A549 (cell line): Measurements from ENCODE around the gene P3H2. TPM values are rescaled to one million over a fixed set of nuclear protein-coding genes. Genes with fewer than 3 reads are reported as not detected.

ENCODE experiments used
- ATAC-seq, 2 experiments: fragments of 200-7000 bp in 1 of 2; fragments of >200 bp in 1 of 2; cut with Nextera tagmentation in 1 of 2; cut with Tn5 transposase in 1 of 2; 3 replicates each; pipeline versions ENCODE4 v1.8.0 to v1.9.1; 2018 to 2020; ENCODE audit warnings: mild to moderate bottlenecking in 1 of 2, moderate library complexity in 1 of 2
- CTCF ChIA-PET: fragments of 300-600 bp; sonication (Branson Sonifier 250); formaldehyde crosslinking; extraction: SDS; loops from one replicate; lab custom pipeline; 2021; ENCODE audit warnings: antibody characterized with exemption, inconsistent platforms; lab: Yijun Ruan, JAX
- POLR2A ChIA-PET: fragments of 350-600 bp; formaldehyde crosslinking; extraction: SDS; loops from one replicate; lab custom pipeline; 2021; ENCODE audit warnings: antibody characterized with exemption, inconsistent platforms; lab: Yijun Ruan, JAX
- DNase-seq, 2 experiments: peaks; one replicate each; pipeline versions ENCODE4 v3.0.0 to v3.0.0-alpha.2; 2011 to 2016; ENCODE audit warnings: low read depth in 1 of 2, low spot score in 1 of 2
- FAIRE-seq: peaks from 2 replicates; lab custom pipeline; 2011; peaks lifted over from hg19 to GRCh38; lab: Jason Lieb, UNC
- H3K27ac ChIP-seq, 2 experiments: fragments of >200 bp; sonication (Bioruptor Twin); formaldehyde crosslinking; 3 replicates each; pipeline ENCODE4 v1.5.1; 2016 to 2017
- H3K4me1 ChIP-seq: fragments of >200 bp; sonication (Bioruptor Twin); formaldehyde crosslinking; 3 replicates; pipeline ENCODE4 v1.6.1; 2016
- H3K4me2 ChIP-seq: fragments of >200 bp; sonication (Bioruptor Twin); formaldehyde crosslinking; 3 replicates; pipeline ENCODE4 v1.6.1; 2016
- H3K4me3 ChIP-seq: fragments of >200 bp; sonication (Bioruptor Twin); formaldehyde crosslinking; 3 replicates; pipeline ENCODE4 v1.5.1; 2016
- H3K9me3 ChIP-seq: fragments of >200 bp; sonication (Bioruptor Twin); formaldehyde crosslinking; 3 replicates; pipeline ENCODE4 v1.6.1; 2016
- BHLHE40 ChIP-seq: IDR thresholded peaks from 2 replicates; pipeline ENCODE4 v1.6.1; 2012; ENCODE audit warnings: low read depth, low read length, inconsistent platforms
- EHF ChIP-seq: fragments of 250-450 bp; sonication (Bioruptor Pico); IDR thresholded peaks from 2 replicates; pipeline ENCODE4 v1.5.0; 2020; ENCODE audit warnings: mild to moderate bottlenecking
- ESRRA ChIP-seq: fragments of 150-350 bp; IDR thresholded peaks from 2 replicates; pipeline ENCODE4 v1.6.1; 2014; ENCODE audit warnings: mild to moderate bottlenecking, low read length, borderline replicate concordance
- FOSB ChIP-seq: fragments of 250-450 bp; sonication (Bioruptor Pico); IDR thresholded peaks from 2 replicates; pipeline ENCODE4 v1.5.0; 2020; ENCODE audit warnings: mild to moderate bottlenecking, moderate library complexity
- FOSL2 ChIP-seq, 2 experiments: fragments of 450-650 bp in 1 of 2; fragments of >200 bp in 1 of 2; sonication (Bioruptor Twin) in 1 of 2; formaldehyde crosslinking; IDR thresholded peaks; 2 replicates each; pipeline versions ENCODE4 v1.5.0 to v1.6.1; 2016 to 2020; ENCODE audit warnings: mild to moderate bottlenecking in 1 of 2, moderate library complexity in 1 of 2
- FOXS1 ChIP-seq: fragments of 250-450 bp; sonication (Bioruptor Pico); IDR thresholded peaks from 2 replicates; pipeline ENCODE4 v1.5.0; 2020; ENCODE audit warnings: mild to moderate bottlenecking, moderate library complexity
- GATA3 ChIP-seq: IDR thresholded peaks from 2 replicates; pipeline ENCODE4 v1.6.1; 2012; ENCODE audit warnings: borderline replicate concordance
- HDAC2 ChIP-seq: fragments of 200-600 bp; sonication (generic); IDR thresholded peaks from 2 replicates; pipeline ENCODE4 v1.6.1; 2016
- HEYL ChIP-seq: fragments of 250-450 bp; sonication (Bioruptor Pico); IDR thresholded peaks from 2 replicates; pipeline ENCODE4 v1.8.0; 2021; ENCODE audit warnings: mild to moderate bottlenecking, moderate library complexity
- JUN ChIP-seq, 2 experiments: fragments of >200 bp; sonication (Bioruptor Twin); formaldehyde crosslinking; IDR thresholded peaks; 2 replicates in 1 of 2; 3 replicates in 1 of 2; pipeline ENCODE4 v1.6.1; 2016 to 2017
- JUNB ChIP-seq: fragments of >200 bp; sonication (Bioruptor Twin); formaldehyde crosslinking; IDR thresholded peaks from 2 replicates; pipeline ENCODE4 v1.6.1; 2016
- MAFK ChIP-seq: fragments of 450-650 bp; IDR thresholded peaks from 2 replicates; pipeline ENCODE4 v1.6.1; 2014; ENCODE audit not compliant: partially characterized antibody
- NPAS2 ChIP-seq: fragments of 250-450 bp; sonication (Bioruptor Pico); IDR thresholded peaks from 2 replicates; pipeline ENCODE4 v1.8.0; 2022; ENCODE audit warnings: mild to moderate bottlenecking, moderate library complexity, borderline replicate concordance
- RAD21 ChIP-seq, 2 experiments: fragments of >200 bp in 1 of 2; sonication (Bioruptor Twin) in 1 of 2; formaldehyde crosslinking in 1 of 2; IDR thresholded peaks in 1 of 2; conservative IDR thresholded peaks in 1 of 2; 2 replicates in 1 of 2; 3 replicates in 1 of 2; pipeline ENCODE4 v1.6.1; 2012 to 2018; ENCODE audit warnings: inconsistent platforms in 1 of 2
- RFX5 ChIP-seq: fragments of 450-650 bp; IDR thresholded peaks from 2 replicates; pipeline ENCODE4 v1.7.1; 2014; ENCODE audit warnings: antibody characterized with exemption, mild to moderate bottlenecking, moderate library complexity
- RNF2 ChIP-seq: fragments of 200-600 bp; sonication (generic); IDR thresholded peaks from 2 replicates; pipeline ENCODE4 v1.6.1; 2016; ENCODE audit warnings: low read depth, mild to moderate bottlenecking, antibody characterized with exemption, moderate library complexity, borderline replicate concordance
- TFCP2L1 ChIP-seq: fragments of 250-450 bp; sonication (Bioruptor Pico); IDR thresholded peaks from 2 replicates; pipeline ENCODE4 v1.5.0; 2021; ENCODE audit warnings: mild to moderate bottlenecking
- TP53 ChIP-seq: fragments of 250-450 bp; sonication (Bioruptor Pico); IDR thresholded peaks from 2 replicates; pipeline ENCODE4 v1.5.0; 2021; ENCODE audit warnings: mild to moderate bottlenecking, moderate library complexity
- ZC3H11A ChIP-seq: fragments of 450-650 bp; IDR thresholded peaks from 2 replicates; pipeline ENCODE4 v1.6.1; 2014; ENCODE audit warnings: antibody characterized with exemption, mild to moderate bottlenecking
- ZFP36 ChIP-seq: fragments of 450-650 bp; IDR thresholded peaks from 2 replicates; pipeline ENCODE4 v1.6.1; 2014; ENCODE audit warnings: borderline replicate concordance; ENCODE audit not compliant: partially characterized antibody
- ZNF302 ChIP-seq: fragments of 250-450 bp; sonication (Bioruptor Pico); IDR thresholded peaks from 2 replicates; pipeline ENCODE4 v1.9.0; 2021; ENCODE audit warnings: inconsistent platforms, mild to moderate bottlenecking, moderate library complexity
- WGBS: methylation state at CpG from one replicate; pipeline ENCODE4 v1.1.6; 2017; ENCODE audit errors: missing lambda C conversion rate; 5-methylcytosine and 5-hydroxymethylcytosine counted together
- polyA plus RNA-seq, 4 experiments: library from polyadenylated mRNA; depleted of rRNA in 3 of 4; stranded (reverse); fragments of >200 nt; fragmentation: RNase III in 1 of 4; extraction: RNeasy Plus Mini Kit Qiagen cat#74134 plus additional on column Dnase treatment in 1 of 4; gene quantifications; 2 replicates in 3 of 4; 3 replicates in 1 of 4; pipeline ENCODE4 v1.2.3, GENCODE V29; 2011 to 2017
- TF ChIP-seq, protein P1 (sequence below): IDR thresholded peaks from 2 replicates; pipeline ENCODE4 v1.6.1; 2012
- TF ChIP-seq, protein P2 (sequence below): fragments of 250-450 bp; sonication (Bioruptor Pico); IDR thresholded peaks from 2 replicates; pipeline ENCODE4 v1.5.0; 2021; ENCODE audit warnings: mild to moderate bottlenecking, moderate library complexity, borderline replicate concordance
- TF ChIP-seq, protein P3 (sequence below): fragments of 250-450 bp; sonication (Bioruptor Pico); IDR thresholded peaks from 2 replicates; pipeline ENCODE4 v1.5.0; 2020; ENCODE audit warnings: low read depth, mild to moderate bottlenecking, moderate library complexity
- TF ChIP-seq, protein P4 (sequence below): IDR thresholded peaks from 2 replicates; pipeline ENCODE4 v1.6.1; 2012; ENCODE audit warnings: low read depth, borderline replicate concordance
- TF ChIP-seq, protein P5 (sequence below): fragments of >200 bp; sonication (Bioruptor Twin); formaldehyde crosslinking; IDR thresholded peaks from 3 replicates; pipeline ENCODE4 v1.5.1; 2016
- TF ChIP-seq, protein P6 (sequence below): fragments of 450-650 bp; IDR thresholded peaks from 2 replicates; pipeline ENCODE4 v1.6.1; 2014; ENCODE audit warnings: antibody characterized with exemption
- TF ChIP-seq, protein P7 (sequence below): fragments of >200 bp; sonication (Bioruptor Twin); formaldehyde crosslinking; IDR thresholded peaks from 3 replicates; pipeline ENCODE4 v1.6.1; 2016

The P3H2 gene
- polyA plus RNA-seq, 2 of the 4 experiments (the other 2 are of a cell fraction), result 56.6 to 72.5 TPM

DNA sequence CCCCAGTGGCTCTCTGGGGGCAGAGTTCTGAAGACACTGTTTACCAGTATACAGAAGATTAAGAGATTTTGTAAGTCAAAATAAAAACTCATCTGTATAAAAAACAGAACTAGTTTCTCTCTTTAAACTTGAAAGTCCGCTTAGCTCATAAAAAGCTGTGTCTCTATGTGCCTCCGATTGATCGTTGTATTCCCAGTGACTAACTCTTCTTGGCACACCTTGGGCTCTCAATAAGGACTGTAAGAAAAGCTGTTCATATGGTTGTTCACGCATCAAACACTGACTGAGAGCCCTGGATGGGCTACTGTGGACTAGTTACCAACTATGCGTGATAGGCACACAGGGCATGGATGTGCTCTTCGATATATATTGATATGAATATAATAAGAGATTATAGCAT is 107.9 kb downstream of the P3H2 start:
- H3K9me3 ChIP-seq, result no peaks in the 10 kb centered on the region
- no peak for FAIRE-seq
- ChIA-PET CTCF (interaction anchor here (0.5 to 2.4 kb wide), 7 partner anchors 10 to 743 kb away, joined by 3 to 8 read pairs (median 3); partner anchors contain the start of genes CLDN1 and P3H2), POLR2A (no interaction called here)
- peak overlapping the region; percentile 83 to 87 for H3K27ac ChIP-seq
- H3K4me1 ChIP-seq, result peaks cover 56% of the 10 kb centered on the region
- no peak for TF ChIP-seq FOXS1 (CRISPR knock-in tag)
- TF ChIP-seq, protein P1, sequence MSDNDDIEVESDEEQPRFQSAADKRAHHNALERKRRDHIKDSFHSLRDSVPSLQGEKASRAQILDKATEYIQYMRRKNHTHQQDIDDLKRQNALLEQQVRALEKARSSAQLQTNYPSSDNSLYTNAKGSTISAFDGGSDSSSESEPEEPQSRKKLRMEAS, result 0 out of 2 replicates have a peak, but pooled peaks have one; percentile 11
- peak overlapping the region; percentile 92 for H3K4me2 ChIP-seq
- H3K4me3 ChIP-seq, result peak overlapping the region; percentile 15; the same call in 2 of the 3 replicates
- ATAC-seq, result peak; percentile 52 to 66; a peak in 5 of 6 replicates
- DNase-seq, result peak in 1 of 2 experiments; percentile 42
- 21% methylated on average over 6 of the region's 6 CpGs for WGBS

DNA sequence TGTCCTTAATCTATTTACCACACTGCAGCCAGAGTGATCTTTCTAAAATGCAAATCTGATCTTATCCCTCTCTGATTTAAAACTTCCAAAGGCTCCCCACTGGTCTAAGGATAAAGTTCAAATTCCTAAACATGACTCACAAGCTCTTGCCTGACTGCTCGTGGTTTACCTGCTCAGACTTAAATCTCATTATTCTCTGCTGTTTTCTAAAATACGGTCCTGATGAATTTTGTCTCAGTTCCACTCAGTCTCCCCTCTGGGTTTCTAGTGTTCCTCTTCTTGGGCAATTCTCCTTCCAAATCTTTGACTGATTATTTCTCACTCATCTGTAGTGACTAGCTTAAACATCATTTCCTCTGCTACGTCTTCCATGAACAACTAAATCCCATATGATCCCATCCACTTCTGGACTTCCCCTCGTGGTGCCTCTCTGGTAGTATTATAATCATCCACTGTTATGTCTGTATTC is 108.3 kb downstream of the P3H2 start:
- ATAC-seq (peak; percentile 82 to 86), FAIRE-seq (no peak), DNase-seq (peak in 1 of 2 experiments; percentile 73)
- Histone ChIP-seq H3K4me3 (peak overlapping the region; percentile 15), H3K4me1 (peaks cover 53% of the 10 kb centered on the region), H3K4me2 (peak overlapping the region; percentile 92), H3K27ac (peak overlapping the region; percentile 83 to 87), H3K9me3 (no peaks in the 10 kb centered on the region)
- WGBS, result 0% methylated on average over 4 of the region's 4 CpGs
- ChIA-PET POLR2A (interaction anchor here (0.5 kb wide), 1 partner anchor 26 kb away, joined by 3 read pairs; no protein-coding TSS in a partner anchor), CTCF (interaction anchor here (0.5 to 2.4 kb wide), 7 partner anchors 46 to 743 kb away, joined by 3 to 8 read pairs (median 3); partner anchors contain the start of genes CLDN1 and P3H2)
- TF ChIP-seq ZFP36 (no peak), ZC3H11A (no peak), RFX5 (no peak), GATA3 (peak; percentile 71; the same call in 1 of the 2 replicates), MAFK (no peak), FOSL2 (IDR thresholded peaks at IDR 0.05) (peak; percentile 53; the same call in 1 of the 2 replicates), FOSL2 (CRISPR knock-in tag; IDR thresholded peaks at IDR 0.05) (peak; percentile 79), JUN (IDR thresholded peaks at IDR 0.05) (peak in 1 of 2 experiments; percentile 38; a peak in 1 of 5 replicates), JUNB (peak; percentile 61; the same call in 1 of the 2 replicates), ESRRA (no peak), FOSB (no peak), EHF (no peak), RAD21 (conservative IDR thresholded peaks at IDR 0.05 in 1 of 2, IDR thresholded peaks at IDR 0.05 in 1 of 2) (no peak), NPAS2 (no peak), ZNF302 (CRISPR knock-in tag) (no peak), RNF2 (no peak), HEYL (no peak), HDAC2 (no peak), FOXS1 (CRISPR knock-in tag) (no peak), BHLHE40 (no peak), TFCP2L1 (CRISPR knock-in tag) (no peak), TP53 (CRISPR knock-in tag) (no peak)
- TF ChIP-seq, protein P2, sequence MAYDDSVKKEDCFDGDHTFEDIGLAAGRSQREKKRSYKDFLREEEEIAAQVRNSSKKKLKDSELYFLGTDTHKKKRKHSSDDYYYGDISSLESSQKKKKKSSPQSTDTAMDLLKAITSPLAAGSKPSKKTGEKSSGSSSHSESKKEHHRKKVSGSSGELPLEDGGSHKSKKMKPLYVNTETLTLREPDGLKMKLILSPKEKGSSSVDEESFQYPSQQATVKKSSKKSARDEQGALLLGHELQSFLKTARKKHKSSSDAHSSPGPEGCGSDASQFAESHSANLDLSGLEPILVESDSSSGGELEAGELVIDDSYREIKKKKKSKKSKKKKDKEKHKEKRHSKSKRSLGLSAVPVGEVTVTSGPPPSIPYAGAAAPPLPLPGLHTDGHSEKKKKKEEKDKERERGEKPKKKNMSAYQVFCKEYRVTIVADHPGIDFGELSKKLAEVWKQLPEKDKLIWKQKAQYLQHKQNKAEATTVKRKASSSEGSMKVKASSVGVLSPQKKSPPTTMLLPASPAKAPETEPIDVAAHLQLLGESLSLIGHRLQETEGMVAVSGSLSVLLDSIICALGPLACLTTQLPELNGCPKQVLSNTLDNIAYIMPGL (CRISPR knock-in tag), result no peak
- TF ChIP-seq, protein P3, sequence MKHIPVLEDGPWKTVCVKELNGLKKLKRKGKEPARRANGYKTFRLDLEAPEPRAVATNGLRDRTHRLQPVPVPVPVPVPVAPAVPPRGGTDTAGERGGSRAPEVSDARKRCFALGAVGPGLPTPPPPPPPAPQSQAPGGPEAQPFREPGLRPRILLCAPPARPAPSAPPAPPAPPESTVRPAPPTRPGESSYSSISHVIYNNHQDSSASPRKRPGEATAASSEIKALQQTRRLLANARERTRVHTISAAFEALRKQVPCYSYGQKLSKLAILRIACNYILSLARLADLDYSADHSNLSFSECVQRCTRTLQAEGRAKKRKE (CRISPR knock-in tag), result no peak
- TF ChIP-seq, protein P4, sequence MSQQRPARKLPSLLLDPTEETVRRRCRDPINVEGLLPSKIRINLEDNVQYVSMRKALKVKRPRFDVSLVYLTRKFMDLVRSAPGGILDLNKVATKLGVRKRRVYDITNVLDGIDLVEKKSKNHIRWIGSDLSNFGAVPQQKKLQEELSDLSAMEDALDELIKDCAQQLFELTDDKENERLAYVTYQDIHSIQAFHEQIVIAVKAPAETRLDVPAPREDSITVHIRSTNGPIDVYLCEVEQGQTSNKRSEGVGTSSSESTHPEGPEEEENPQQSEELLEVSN, result no peak
- TF ChIP-seq, protein P5, sequence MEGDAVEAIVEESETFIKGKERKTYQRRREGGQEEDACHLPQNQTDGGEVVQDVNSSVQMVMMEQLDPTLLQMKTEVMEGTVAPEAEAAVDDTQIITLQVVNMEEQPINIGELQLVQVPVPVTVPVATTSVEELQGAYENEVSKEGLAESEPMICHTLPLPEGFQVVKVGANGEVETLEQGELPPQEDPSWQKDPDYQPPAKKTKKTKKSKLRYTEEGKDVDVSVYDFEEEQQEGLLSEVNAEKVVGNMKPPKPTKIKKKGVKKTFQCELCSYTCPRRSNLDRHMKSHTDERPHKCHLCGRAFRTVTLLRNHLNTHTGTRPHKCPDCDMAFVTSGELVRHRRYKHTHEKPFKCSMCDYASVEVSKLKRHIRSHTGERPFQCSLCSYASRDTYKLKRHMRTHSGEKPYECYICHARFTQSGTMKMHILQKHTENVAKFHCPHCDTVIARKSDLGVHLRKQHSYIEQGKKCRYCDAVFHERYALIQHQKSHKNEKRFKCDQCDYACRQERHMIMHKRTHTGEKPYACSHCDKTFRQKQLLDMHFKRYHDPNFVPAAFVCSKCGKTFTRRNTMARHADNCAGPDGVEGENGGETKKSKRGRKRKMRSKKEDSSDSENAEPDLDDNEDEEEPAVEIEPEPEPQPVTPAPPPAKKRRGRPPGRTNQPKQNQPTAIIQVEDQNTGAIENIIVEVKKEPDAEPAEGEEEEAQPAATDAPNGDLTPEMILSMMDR, result no peak
- TF ChIP-seq, protein P6, sequence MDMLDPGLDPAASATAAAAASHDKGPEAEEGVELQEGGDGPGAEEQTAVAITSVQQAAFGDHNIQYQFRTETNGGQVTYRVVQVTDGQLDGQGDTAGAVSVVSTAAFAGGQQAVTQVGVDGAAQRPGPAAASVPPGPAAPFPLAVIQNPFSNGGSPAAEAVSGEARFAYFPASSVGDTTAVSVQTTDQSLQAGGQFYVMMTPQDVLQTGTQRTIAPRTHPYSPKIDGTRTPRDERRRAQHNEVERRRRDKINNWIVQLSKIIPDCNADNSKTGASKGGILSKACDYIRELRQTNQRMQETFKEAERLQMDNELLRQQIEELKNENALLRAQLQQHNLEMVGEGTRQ, result no peak
- TF ChIP-seq, protein P1, result peak; percentile 46; the same call in 1 of the 2 replicates
- TF ChIP-seq, protein P7, sequence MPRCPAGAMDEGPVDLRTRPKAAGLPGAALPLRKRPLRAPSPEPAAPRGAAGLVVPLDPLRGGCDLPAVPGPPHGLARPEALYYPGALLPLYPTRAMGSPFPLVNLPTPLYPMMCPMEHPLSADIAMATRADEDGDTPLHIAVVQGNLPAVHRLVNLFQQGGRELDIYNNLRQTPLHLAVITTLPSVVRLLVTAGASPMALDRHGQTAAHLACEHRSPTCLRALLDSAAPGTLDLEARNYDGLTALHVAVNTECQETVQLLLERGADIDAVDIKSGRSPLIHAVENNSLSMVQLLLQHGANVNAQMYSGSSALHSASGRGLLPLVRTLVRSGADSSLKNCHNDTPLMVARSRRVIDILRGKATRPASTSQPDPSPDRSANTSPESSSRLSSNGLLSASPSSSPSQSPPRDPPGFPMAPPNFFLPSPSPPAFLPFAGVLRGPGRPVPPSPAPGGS, result no peak
